ENCODE data around the gene RBPJL. TPM values are rescaled to one million over a fixed set of nuclear protein-coding genes. Genes with fewer than 3 reads are reported as not detected.

RBPJL gene
- total RNA-seq, 1 donor from 2014 or later = not detected

DNA sequence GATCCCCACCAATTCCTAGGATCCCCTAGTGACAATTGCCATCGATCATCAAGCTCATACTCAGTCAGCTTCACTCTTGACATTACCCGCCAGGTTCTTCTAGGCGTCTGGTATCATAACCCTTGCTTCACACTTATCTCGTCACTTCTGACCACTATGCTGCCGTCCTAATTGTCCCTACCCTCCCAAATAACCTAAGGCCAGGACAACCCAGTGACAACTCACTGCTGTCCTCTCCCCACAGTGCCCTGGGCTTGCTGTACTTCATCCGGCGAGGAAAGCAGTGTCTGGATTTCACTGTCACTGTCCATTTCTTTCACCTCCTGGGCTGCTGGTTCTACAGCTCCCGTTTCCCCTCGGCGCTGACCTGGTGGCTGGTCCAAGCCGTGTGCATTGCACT lies 60.0 kb downstream of the RBPJL start:
- Mint-ChIP-seq H3K4me1 (peaks cover 22% of the 10 kb centered on the region), H3K36me3 (ENCODE audit: low read depth) (peaks cover 4% of the 10 kb centered on the region), H3K27me3 (ENCODE audit: low read depth) (no peaks in the 10 kb centered on the region), H3K27ac (ENCODE audit: unreplicated experiment) (no peak overlapping the region), H3K9me3 (no peaks in the 10 kb centered on the region), H3K4me3 (peak overlapping the region; percentile 31)
- TF ChIP-seq, protein P1, sequence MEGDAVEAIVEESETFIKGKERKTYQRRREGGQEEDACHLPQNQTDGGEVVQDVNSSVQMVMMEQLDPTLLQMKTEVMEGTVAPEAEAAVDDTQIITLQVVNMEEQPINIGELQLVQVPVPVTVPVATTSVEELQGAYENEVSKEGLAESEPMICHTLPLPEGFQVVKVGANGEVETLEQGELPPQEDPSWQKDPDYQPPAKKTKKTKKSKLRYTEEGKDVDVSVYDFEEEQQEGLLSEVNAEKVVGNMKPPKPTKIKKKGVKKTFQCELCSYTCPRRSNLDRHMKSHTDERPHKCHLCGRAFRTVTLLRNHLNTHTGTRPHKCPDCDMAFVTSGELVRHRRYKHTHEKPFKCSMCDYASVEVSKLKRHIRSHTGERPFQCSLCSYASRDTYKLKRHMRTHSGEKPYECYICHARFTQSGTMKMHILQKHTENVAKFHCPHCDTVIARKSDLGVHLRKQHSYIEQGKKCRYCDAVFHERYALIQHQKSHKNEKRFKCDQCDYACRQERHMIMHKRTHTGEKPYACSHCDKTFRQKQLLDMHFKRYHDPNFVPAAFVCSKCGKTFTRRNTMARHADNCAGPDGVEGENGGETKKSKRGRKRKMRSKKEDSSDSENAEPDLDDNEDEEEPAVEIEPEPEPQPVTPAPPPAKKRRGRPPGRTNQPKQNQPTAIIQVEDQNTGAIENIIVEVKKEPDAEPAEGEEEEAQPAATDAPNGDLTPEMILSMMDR (conservative IDR thresholded peaks at IDR 0.05) = no peak
- no peak for DNase-seq (ENCODE audit: low read depth, low spot score)

DNA sequence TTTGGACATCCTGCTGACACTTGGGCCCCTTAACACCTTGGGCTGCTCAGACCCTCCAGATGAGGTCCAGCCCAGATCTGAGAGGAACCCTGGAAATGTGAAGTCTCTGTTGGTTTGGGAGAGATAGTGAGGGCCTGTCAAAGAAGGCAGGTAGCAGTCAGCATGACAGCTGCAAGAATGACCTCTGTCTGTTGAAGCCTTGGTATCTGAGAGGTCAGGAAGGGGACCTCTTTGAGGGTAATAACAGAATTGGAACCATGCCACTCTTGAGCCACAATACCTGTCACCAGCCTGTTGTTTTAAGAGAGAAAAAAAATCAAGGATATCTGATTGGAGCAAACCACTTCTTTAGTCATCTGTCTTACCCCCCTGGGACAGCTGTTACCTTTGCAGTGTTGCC lies 60.5 kb downstream of the RBPJL start:
- H3K36me3 Mint-ChIP-seq (ENCODE audit: low read depth) = peaks cover 4% of the 10 kb centered on the region

More for the DNA sequence above, 60.5 kb downstream of the RBPJL start:
- DNase-seq (ENCODE audit: low read depth, low spot score) = no peak
- Mint-ChIP-seq H3K4me1 (peaks cover 22% of the 10 kb centered on the region), H3K27ac (ENCODE audit: unreplicated experiment) (no peak overlapping the region), H3K27me3 (ENCODE audit: low read depth) (no peaks in the 10 kb centered on the region), H3K9me3 (no peaks in the 10 kb centered on the region), H3K4me3 (peak overlapping the region; percentile 31)
- TF ChIP-seq, protein P1 (conservative IDR thresholded peaks at IDR 0.05) = no peak

Other genes starting within 250 kb of the RBPJL start
- not detected in 2 replicates for gene KCNS1, start 205.7 kb upstream of the RBPJL start, total RNA-seq
- gene WFDC5, start 191.7 kb upstream of the RBPJL start, total RNA-seq = not detected in 2 replicates
- gene WFDC12, start 182.4 kb upstream of the RBPJL start, total RNA-seq = not detected in 2 replicates
- gene PI3, start 131.9 kb upstream of the RBPJL start, total RNA-seq = not detected in 2 replicates
- gene SEMG1, start 99.8 kb upstream of the RBPJL start, total RNA-seq = not detected in 2 replicates
- gene SEMG2, start 85.5 kb upstream of the RBPJL start, total RNA-seq = not detected in 2 replicates
- not detected in 2 replicates for gene SLPI, start 52.3 kb upstream of the RBPJL start, total RNA-seq
- 0.18 TPM in 1 of 2 replicates, not detected in the other for gene MATN4, start 1.5 kb downstream of the RBPJL start, total RNA-seq
- 11.4 and 11.5 TPM in 2 replicates for gene SDC4, start 41.6 kb downstream of the RBPJL start, total RNA-seq
- 24.6 and 25.7 TPM in 2 replicates for gene SYS1, start 56.3 kb downstream of the RBPJL start, total RNA-seq
- gene TP53TG5, start 71.5 kb downstream of the RBPJL start, total RNA-seq = not detected in 2 replicates
- 18.1 and 18.2 TPM in 2 replicates for gene DBNDD2, start 101.4 kb downstream of the RBPJL start, total RNA-seq
- gene PIGT, start 109.3 kb downstream of the RBPJL start, total RNA-seq = 64.8 and 67.4 TPM in 2 replicates
- gene WFDC2, start 162.9 kb downstream of the RBPJL start, total RNA-seq = 7.4 and 8.7 TPM in 2 replicates
- not detected in 2 replicates for gene SPINT3, start 208.8 kb downstream of the RBPJL start, total RNA-seq
- not detected in 2 replicates for gene WFDC6, start 232.6 kb downstream of the RBPJL start, total RNA-seq
- gene EPPIN, start 240.6 kb downstream of the RBPJL start, total RNA-seq = not detected in 2 replicates